Testis (tissue), 2 donors: Measurements from ENCODE around the gene OCLN.
"Not testable (repeated sequence)": the region's sequence is repeated elsewhere in the genome, so short reads cannot be mapped to it uniquely, and the experiment has no call there.

Experiments
- CTCF ChIP-seq, 3 experiments: fragments of 450-650 bp in 2 of 3; fragments of 200-600 bp in 1 of 3; sonication (generic) in 1 of 3; IDR thresholded peaks; one replicate each; pipeline ENCODE4 v1.5.1; 2016 to 2019; ENCODE audit warnings: antibody characterized with exemption in 3 of 3, mild to moderate bottlenecking in 2 of 3, moderate library complexity in 1 of 3
- POLR2A ChIP-seq: fragments of 450-650 bp; IDR thresholded peaks from one replicate; pipeline ENCODE4 v1.6.1; 2017; ENCODE audit warnings: antibody characterized with exemption, mild to moderate bottlenecking, moderate library complexity

- not testable (repeated sequence) for TF ChIP-seq CTCF (IDR thresholded peaks at IDR 0.05); POLR2A
These were observed 26.2 kb upstream of the OCLN start for GRCh38 chr5:69466375-69466774.
